ENCODE measurements around the gene PPIL3.

The PPIL3 gene

GRCh38 chr2:200856806-200857205, 32.1 kb downstream of the PPIL3 start:
- TF ChIP-seq CTCF (IDR thresholded peaks at IDR 0.05; ENCODE audit: extremely low read depth, missing control alignments): no peak
- DNase-seq (ENCODE audit: low spot score): no peak

GRCh38 chr2:200852605-200853004, 36.3 kb downstream of the PPIL3 start:
- no peak for TF ChIP-seq CTCF (IDR thresholded peaks at IDR 0.05; ENCODE audit: extremely low read depth, missing control alignments)
- DNase-seq (ENCODE audit: low spot score): no peak

GRCh38 chr2:200851398-200852248, 37.3 kb downstream of the PPIL3 start:
- DNase-seq (ENCODE audit: low spot score): no peak
- no peak for TF ChIP-seq CTCF (IDR thresholded peaks at IDR 0.05; ENCODE audit: extremely low read depth, missing control alignments)

GRCh38 chr2:200850512-200851256, 38.2 kb downstream of the PPIL3 start:
- DNase-seq (ENCODE audit: low spot score): no peak
- no peak for TF ChIP-seq CTCF (IDR thresholded peaks at IDR 0.05; ENCODE audit: extremely low read depth, missing control alignments)

- TF ChIP-seq CTCF (IDR thresholded peaks at IDR 0.05; ENCODE audit: extremely low read depth, missing control alignments): no peak
- no peak for DNase-seq (ENCODE audit: low spot score)
Observed at GRCh38 chr2:200847939-200848338, 40.9 kb downstream of the PPIL3 start.

GRCh38 chr2:200847269-200847668, 41.6 kb downstream of the PPIL3 start:
- no peak for DNase-seq (ENCODE audit: low spot score)
- TF ChIP-seq CTCF (IDR thresholded peaks at IDR 0.05; ENCODE audit: extremely low read depth, missing control alignments): no peak

GRCh38 chr2:200845669-200846325, 43.1 kb downstream of the PPIL3 start:
- TF ChIP-seq CTCF (IDR thresholded peaks at IDR 0.05; ENCODE audit: extremely low read depth, missing control alignments): no peak
- DNase-seq (ENCODE audit: low spot score): no peak

All from GM20000 (cell line).